HUES48 (cell line): ENCODE results near the gene IGLL1.
"Not testable (repeated sequence)": the region's sequence is repeated elsewhere in the genome, so short reads cannot be mapped to it uniquely, and the experiment has no call there.

ENCODE experiments used
- H3K27ac ChIP-seq: one replicate; pipeline ENCODE4 v1.7.0; 2013; ENCODE audit warnings: low read depth, low read length, inconsistent platforms
- H3K27me3 ChIP-seq: 2 replicates; pipeline ENCODE4 v1.6.1; 2013; ENCODE audit warnings: mild to moderate bottlenecking, low read length; ENCODE audit not compliant: control insufficient read depth, insufficient read depth
- H3K36me3 ChIP-seq: 2 replicates; pipeline ENCODE4 v1.6.1; 2013; ENCODE audit warnings: low read length; ENCODE audit not compliant: control insufficient read depth, insufficient read depth
- H3K4me1 ChIP-seq: 2 replicates; pipeline ENCODE4 v1.6.1; 2013; ENCODE audit warnings: mild to moderate bottlenecking, low read length; ENCODE audit not compliant: control insufficient read depth, insufficient read depth
- H3K4me3 ChIP-seq: 2 replicates; pipeline ENCODE4 v1.5.1; 2013; ENCODE audit warnings: mild to moderate bottlenecking, low read depth, low read length
- H3K9ac ChIP-seq: 2 replicates; pipeline ENCODE4 v1.6.1; 2013; ENCODE audit warnings: mild to moderate bottlenecking, low read depth, low read length, moderate library complexity
- H3K9me3 ChIP-seq: 2 replicates; pipeline ENCODE4 v1.6.1; 2013; ENCODE audit warnings: low read length; ENCODE audit not compliant: control insufficient read depth, insufficient read depth

The IGLL1 gene

DNA sequence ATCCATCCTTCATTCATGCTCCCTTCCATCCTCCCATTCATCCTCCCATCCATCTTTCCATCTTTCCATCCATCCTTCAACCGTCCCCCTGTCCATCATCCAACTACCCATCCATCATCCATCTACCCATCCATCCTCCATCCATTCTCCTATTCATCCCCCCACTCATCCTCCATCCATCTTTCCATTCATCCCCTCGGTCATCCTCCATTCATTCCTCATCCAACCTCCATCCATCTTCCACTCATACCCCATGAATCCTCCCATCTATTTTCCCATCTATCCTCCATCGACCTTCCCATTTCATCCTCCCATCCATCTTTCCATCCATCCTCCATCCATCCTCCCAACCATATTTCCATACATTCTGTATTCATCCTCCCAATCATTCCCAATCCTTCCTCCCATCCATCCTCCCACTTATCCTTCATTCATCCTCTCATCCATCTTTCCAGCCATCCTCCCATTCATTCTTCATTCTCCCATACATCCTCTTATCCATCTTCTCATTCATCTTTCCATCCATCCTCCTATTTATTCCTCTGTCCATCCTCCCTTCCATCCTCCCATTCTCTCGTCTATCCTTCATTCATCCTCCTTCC, 29.9 kb downstream of the IGLL1 start:
- H3K27me3 ChIP-seq, result no peaks in the 10 kb centered on the region; the same call in 1 of the 2 replicates
- no peak overlapping the region for H3K9ac ChIP-seq
- no peak overlapping the region for H3K27ac ChIP-seq
- H3K36me3 ChIP-seq, result no peaks in the 10 kb centered on the region
- H3K4me1 ChIP-seq, result no peaks in the 10 kb centered on the region
- peaks cover 2% of the 10 kb centered on the region; the same call in 1 of the 2 replicates for H3K9me3 ChIP-seq
- no peak overlapping the region for H3K4me3 ChIP-seq

DNA sequence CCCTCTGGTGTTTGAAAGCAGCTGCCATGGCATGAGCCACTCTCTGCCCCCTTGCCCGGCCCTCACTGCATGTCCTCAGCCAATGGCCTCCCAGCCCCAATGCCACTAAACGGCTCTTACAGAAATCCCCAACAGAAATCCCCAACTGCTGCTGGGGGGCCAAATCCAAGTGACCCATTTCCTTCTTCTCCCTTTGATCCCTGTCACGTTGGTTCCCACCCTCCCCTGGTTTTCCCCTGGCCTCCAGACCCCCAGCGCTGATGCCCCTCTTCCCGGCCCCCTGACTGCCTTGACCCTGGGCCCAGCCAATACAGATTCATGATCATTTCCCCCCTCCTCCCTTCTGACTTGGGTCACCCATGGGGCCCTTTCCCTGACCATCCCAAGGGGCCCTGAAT, 30.9 kb downstream of the IGLL1 start:
- Histone ChIP-seq H3K4me3 (no peak overlapping the region), H3K9ac (no peak overlapping the region), H3K27me3 (no peaks in the 10 kb centered on the region; the same call in 1 of the 2 replicates), H3K36me3 (no peaks in the 10 kb centered on the region), H3K27ac (no peak overlapping the region), H3K9me3 (peaks cover 2% of the 10 kb centered on the region; the same call in 1 of the 2 replicates), H3K4me1 (no peaks in the 10 kb centered on the region)

DNA sequence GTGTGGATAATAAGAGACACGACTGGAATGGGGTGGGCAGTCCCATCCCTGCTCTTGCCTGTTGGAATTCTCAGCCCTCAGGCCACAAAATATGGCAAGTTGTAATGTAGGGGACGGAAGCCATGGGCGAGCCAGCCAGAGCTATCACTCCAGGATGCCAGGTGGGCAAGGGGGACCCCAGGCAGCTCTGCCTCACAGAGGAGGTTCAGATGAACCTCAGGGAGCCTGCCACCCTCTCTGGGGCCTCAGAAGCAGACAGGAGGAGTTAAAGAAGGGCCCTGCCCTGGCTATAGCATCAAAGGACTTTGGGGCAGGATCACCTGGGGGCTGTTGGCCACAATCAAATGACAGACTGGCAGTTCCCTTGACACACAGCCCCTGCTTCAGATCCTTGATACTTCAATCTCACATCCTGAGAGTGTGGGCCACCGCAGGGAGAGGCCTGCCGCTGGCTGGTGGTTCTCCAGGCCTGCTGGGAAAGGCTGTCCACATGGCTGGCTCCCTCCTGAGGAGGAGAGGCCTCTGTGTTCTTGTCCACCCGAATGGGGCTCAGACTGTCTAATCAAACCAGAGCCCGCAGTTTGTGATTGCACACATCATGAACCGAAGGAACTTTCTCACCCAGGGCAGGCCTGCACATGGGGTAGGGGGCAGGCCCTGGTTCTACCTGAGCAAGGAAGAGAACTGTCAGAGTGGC, 31.4 kb downstream of the IGLL1 start:
- Histone ChIP-seq H3K4me3 (no peak overlapping the region), H3K27me3 (no peaks in the 10 kb centered on the region; the same call in 1 of the 2 replicates), H3K9me3 (peaks cover 2% of the 10 kb centered on the region; the same call in 1 of the 2 replicates), H3K4me1 (no peaks in the 10 kb centered on the region), H3K36me3 (no peaks in the 10 kb centered on the region), H3K9ac (no peak overlapping the region), H3K27ac (no peak overlapping the region)

DNA sequence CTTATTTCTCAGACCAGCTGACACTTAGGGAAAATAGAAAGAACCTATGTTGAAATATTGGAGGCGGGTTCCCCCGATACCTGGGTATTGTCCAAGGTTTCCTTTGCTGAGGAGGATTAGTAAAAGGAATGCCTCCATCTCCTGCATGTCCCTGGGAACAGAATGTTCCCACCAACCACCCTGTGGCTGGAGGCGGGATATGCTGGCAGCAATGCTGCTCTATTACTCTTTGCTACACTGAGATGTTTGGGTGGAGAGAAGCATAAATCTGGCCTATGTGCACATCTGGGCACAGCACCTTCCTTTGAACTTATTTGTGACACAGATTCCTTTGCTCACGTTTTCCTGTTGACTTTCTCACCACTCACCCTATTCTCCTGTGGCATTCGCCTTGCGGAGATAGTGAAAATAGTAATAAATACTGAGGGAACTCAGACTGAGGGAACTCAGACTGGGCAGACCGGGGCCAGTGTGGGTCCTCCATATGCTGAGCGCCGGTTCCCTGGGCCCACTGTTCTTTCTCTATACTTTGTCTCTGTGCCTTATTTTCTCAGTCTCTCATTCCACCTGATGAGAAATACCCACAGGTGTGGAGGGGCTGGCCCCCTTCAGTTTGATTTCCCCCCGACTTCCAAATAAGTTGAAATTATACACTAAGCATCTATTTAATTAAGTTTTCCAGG, 32.1 kb downstream of the IGLL1 start:
- Histone ChIP-seq H3K9ac (no peak overlapping the region), H3K27ac (no peak overlapping the region)

DNA sequence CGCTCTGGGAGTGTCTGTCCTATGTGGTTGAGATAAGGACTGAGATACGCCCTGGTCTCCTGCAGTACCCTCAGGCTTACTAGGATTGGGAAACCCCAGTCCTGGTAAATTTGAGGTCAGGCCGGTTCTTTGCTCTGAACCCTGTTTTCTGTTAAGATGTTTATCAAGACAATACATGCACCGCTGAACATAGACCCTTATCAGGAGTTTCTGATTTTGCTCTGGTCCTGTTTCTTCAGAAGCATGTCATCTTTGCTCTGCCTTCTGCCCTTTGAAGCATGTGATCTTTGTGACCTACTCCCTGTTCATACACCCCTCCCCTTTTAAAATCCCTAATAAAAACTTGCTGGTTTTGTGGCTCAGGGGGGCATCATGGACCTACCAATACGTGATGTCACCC, 32.7 kb downstream of the IGLL1 start:
- not testable (repeated sequence) for H3K4me1 ChIP-seq, H3K36me3 ChIP-seq, H3K27me3 ChIP-seq, H3K27ac ChIP-seq, H3K4me3 ChIP-seq, H3K9me3 ChIP-seq, H3K9ac ChIP-seq

More for the DNA sequence above, 32.1 kb downstream of the IGLL1 start:
- Histone ChIP-seq H3K27me3 (no peaks in the 10 kb centered on the region; the same call in 1 of the 2 replicates), H3K4me1 (no peaks in the 10 kb centered on the region), H3K4me3 (no peak overlapping the region), H3K9me3 (peaks cover 2% of the 10 kb centered on the region; the same call in 1 of the 2 replicates), H3K36me3 (no peaks in the 10 kb centered on the region)

DNA sequence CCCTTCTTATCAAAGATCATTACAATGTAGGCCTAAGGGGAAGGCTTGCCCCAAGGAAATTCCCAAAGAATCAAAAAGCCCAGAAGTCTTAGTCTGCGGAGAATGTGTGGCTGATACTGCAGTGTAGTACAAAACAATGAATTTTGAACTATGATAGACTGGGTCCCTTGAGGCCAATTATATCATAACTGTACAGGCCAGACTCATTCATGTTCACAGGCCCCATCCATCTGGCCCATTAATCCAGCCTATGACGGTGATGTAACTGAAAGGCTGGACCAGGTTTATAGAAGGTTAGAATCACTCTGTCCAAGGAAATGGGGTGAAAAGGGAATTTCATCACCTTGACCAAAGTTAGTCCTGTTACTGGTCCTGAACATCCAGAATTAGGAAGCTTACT, 35.2 kb downstream of the IGLL1 start:
- Histone ChIP-seq H3K27me3 (no peaks in the 10 kb centered on the region), H3K4me3 (no peak overlapping the region), H3K36me3 (no peaks in the 10 kb centered on the region), H3K27ac (no peak overlapping the region), H3K4me1 (no peaks in the 10 kb centered on the region), H3K9me3 (peaks cover 2% of the 10 kb centered on the region; the same call in 1 of the 2 replicates), H3K9ac (no peak overlapping the region)

DNA sequence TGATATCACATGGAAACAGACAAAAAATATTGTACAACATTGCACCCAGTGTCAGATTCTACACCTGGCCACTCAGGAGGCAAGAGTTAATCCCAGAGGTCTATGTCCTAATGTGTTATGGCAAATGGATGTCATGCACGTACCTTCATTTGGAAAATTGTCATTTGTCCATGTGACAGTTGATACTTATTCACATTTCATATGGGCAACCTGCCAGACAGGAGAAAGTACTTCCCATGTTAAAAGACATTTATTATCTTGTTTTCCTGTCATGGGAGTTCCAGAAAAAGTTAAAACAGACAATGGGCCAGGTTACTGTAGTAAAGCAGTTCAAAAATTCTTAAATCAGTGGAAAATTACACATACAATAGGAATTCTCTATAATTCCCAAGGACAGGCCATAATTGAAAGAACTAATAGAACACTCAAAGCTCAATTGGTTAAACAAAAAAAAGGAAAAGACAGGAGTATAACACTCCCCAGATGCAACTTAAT, 36.5 kb downstream of the IGLL1 start:
- not testable (repeated sequence) for H3K9ac ChIP-seq, H3K27ac ChIP-seq

DNA sequence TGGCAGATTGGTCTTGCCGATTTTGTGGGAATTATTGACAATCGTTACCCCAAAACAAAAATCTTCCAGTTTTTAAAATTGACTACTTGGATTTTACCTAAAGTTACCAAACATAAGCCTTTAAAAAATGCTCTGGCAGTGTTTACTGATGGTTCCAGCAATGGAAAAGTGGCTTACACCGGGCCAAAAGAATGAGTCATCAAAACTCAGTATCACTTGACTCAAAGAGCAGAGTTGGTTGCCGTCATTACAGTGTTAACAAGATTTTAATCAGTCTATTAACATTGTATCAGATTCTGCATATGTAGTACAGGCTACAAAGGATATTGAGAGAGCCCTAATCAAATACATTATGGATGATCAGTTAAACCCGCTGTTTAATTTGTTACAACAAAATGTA, 37.2 kb downstream of the IGLL1 start:
- no peak overlapping the region for H3K9ac ChIP-seq
- no peak overlapping the region for H3K4me3 ChIP-seq
- no peak overlapping the region for H3K27ac ChIP-seq
- H3K36me3 ChIP-seq, result no peaks in the 10 kb centered on the region
- H3K27me3 ChIP-seq, result peaks cover 7% of the 10 kb centered on the region
- H3K9me3 ChIP-seq, result peaks cover 2% of the 10 kb centered on the region; the same call in 1 of the 2 replicates
- peaks cover 10% of the 10 kb centered on the region for H3K4me1 ChIP-seq

More for the DNA sequence above, 36.5 kb downstream of the IGLL1 start:
- not testable (repeated sequence) for H3K9me3 ChIP-seq, H3K4me3 ChIP-seq, H3K27me3 ChIP-seq, H3K36me3 ChIP-seq, H3K4me1 ChIP-seq

DNA sequence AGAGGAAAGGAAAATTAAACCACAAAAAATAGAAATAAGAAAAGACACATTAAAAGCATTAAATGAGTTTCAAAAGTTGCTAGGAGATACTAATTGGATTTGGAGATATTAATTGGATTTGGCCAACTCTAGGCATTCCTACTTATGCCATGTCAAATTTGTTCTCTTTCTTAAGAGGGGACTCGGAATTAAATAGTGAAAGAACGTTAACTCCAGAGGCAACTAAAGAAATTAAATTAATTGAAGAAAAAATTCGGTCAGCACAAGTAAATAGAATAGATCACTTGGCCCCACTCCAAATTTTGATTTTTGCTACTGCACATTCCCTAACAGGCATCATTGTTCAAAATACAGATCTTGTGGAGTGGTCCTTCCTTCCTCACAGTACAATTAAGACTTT, 37.7 kb downstream of the IGLL1 start:
- H3K36me3 ChIP-seq, H3K9me3 ChIP-seq, H3K27ac ChIP-seq, H3K9ac ChIP-seq, H3K4me3 ChIP-seq: not testable (repeated sequence)
- Histone ChIP-seq H3K4me1 (peaks cover 16% of the 10 kb centered on the region), H3K27me3 (peaks cover 12% of the 10 kb centered on the region)

DNA sequence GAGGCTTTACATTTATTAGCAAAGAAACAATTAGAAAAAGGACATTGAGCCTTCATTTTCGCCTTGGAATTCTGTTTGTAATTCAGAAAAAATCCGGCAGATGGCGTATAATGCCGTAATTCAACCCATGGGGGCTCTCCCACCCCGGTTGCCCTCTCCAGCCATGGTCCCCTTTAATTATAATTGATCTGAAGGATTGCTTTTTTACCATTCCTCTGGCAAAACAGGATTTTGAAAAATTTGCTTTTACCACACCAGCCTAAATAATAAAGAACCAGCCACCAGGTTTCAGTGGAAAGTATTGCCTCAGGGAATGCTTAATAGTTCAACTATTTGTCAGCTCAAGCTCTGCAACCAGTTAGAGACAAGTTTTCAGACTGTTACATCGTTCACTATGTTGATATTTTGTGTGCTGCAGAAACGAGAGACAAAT, 38.2 kb downstream of the IGLL1 start:
- not testable (repeated sequence) for H3K9ac ChIP-seq, H3K27ac ChIP-seq, H3K4me3 ChIP-seq, H3K36me3 ChIP-seq, H3K9me3 ChIP-seq
- Histone ChIP-seq H3K4me1 (peaks cover 21% of the 10 kb centered on the region), H3K27me3 (peaks cover 15% of the 10 kb centered on the region)

DNA sequence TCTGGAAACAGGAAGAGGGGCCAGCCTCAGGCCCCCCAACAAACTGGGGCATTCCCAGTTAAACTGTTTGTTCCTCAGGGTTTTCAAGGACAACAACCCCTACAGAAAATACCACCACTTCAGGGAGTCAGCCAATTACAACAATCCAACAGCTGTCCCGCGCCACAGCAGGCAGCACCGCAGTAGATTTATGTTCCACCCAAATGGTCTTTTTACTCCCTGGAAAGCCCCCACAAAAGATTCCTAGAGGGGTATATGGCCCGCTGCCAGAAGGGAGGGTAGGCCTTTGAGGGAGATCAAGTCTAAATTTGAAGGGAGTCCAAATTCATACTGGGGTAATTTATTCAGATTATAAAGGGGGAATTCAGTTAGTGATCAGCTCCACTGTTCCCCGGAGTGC, 39.3 kb downstream of the IGLL1 start:
- not testable (repeated sequence) for H3K9ac ChIP-seq, H3K9me3 ChIP-seq
- peaks cover 28% of the 10 kb centered on the region for H3K4me1 ChIP-seq

More for the DNA sequence above, 39.3 kb downstream of the IGLL1 start:
- H3K36me3 ChIP-seq, H3K27ac ChIP-seq, H3K4me3 ChIP-seq: not testable (repeated sequence)
- peaks cover 15% of the 10 kb centered on the region for H3K27me3 ChIP-seq
